GM13977 (cell line): ENCODE measurements around the gene BCL11B.

Experiments
- DNase-seq: peaks from one replicate; pipeline ENCODE4 v3.0.0; 2012; ENCODE audit warnings: low spot score
- in situ Hi-C: fragments of 300-500 bp; cut with MboI; formaldehyde crosslinking; loops from one replicate; pipeline ENCODE4 v1.12.0; 2022; ENCODE audit warnings: low sequenced_read_pairs, low pct_unique_long_range_greater_than_20kb, mixed read lengths, inconsistent platforms; ENCODE audit not compliant: unreplicated experiment
- TF ChIP-seq, protein P1 (sequence below): IDR thresholded peaks from 2 replicates; pipeline ENCODE4 v1.5.1; 2012; ENCODE audit warnings: mild to moderate bottlenecking, control low read depth; ENCODE audit not compliant: insufficient read depth; ENCODE audit errors: extremely low read depth, missing control alignments

Gene BCL11B

DNA sequence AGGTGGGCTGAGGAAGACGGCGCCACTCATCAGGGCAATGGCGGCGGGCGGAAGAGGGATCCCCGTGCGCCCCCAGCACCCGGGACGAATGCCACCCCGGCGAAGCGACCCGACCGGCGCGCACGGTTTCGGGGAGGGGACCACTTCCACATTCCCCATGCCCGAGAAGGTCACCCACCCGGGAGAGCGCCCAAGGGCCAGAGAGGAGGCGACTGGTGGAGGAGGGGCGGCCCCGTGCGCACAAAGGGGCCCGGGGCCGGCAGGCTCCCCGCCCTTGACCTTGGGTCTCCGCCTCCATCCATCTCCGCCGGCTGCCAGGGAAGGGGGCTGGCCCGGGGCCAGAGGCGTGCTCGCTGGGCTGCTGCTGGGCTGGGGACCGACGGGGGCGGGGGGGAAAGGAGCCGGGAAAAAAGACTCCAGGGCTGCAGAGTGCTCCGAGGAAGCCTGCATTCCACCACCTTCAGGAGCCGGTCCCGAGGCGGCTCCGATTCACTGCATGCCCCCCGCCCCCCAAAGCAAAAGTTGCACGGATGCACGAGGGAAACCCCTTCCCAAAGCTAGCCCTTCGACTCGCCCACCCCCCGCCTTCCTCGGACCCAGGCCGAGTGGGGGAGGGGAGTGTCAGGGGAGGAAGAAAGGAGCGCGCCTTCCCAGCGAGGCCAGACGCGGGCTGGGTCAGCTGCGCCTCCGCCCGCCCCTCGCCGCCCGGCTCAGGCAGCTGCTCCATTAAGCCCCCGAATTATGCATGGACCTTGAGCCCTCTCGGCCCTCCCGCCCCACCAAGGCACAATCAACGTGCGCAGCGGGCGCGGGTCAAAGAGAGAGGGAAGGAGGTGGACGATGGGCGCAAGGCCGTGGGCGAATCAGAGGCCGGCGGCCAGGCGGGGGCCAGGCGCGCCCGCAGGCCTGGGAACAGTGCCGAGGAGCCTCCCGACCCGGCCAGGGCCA is 26.2 kb downstream of the BCL11B start:
- in situ Hi-C loops = no loop called here

DNA sequence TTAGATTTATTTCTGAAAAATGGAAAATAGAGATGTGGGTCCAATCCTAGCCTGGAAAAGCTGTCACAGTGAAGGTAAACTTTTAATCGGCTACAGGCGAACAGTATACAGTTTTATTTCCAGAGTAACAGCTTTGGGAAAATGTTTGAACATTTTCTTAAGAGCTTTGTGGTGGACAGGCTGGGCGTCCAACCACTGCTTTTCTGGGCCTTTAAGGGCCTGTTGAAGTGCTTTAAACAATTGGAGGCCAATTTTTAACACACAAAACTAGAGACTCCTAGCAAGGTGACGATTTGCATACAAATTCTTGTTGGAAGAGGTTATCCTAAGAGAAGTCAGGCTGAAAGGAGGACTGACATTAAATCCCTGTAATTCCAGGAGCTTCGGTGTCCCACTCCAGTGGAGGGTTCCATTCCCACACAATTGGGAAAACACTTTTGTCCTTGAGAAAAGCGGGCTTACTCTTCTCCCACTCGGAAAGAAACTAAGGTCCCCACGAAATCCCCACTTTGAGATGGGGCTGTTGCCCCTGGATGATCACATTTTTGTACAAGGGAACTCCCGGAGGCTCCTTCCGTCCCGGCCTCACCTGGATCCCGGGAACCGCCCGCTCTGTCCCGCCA is 26.9 kb downstream of the BCL11B start:
- TF ChIP-seq, protein P1, sequence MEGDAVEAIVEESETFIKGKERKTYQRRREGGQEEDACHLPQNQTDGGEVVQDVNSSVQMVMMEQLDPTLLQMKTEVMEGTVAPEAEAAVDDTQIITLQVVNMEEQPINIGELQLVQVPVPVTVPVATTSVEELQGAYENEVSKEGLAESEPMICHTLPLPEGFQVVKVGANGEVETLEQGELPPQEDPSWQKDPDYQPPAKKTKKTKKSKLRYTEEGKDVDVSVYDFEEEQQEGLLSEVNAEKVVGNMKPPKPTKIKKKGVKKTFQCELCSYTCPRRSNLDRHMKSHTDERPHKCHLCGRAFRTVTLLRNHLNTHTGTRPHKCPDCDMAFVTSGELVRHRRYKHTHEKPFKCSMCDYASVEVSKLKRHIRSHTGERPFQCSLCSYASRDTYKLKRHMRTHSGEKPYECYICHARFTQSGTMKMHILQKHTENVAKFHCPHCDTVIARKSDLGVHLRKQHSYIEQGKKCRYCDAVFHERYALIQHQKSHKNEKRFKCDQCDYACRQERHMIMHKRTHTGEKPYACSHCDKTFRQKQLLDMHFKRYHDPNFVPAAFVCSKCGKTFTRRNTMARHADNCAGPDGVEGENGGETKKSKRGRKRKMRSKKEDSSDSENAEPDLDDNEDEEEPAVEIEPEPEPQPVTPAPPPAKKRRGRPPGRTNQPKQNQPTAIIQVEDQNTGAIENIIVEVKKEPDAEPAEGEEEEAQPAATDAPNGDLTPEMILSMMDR = no peak
- DNase-seq = no peak
- in situ Hi-C loops = no loop called here

More for the DNA sequence above, 26.2 kb downstream of the BCL11B start:
- no peak for DNase-seq
- TF ChIP-seq, protein P1 = no peak

DNA sequence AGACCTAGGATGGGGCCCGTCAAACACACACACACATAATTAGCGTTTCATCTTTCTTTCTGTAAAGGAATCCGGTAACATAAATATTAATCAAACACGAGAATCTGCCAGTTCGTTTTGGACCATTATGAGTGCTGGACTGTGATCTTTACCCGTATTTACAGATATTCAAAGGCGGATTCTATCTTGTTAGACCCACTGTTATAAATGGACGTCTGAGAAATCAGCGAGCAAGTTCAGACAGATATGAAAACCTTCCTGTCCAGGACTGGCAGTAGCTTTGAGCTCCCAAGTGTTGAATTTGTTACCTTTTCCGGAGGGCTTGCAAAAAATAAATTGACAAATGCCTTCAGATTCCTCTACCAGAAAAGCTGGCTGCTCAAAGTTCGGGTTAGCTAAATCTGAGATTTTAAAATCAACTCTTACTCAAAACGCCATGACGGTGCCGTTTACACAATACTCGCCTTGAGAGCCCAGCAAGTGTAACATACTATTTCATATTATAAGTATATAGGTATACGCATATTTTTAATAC is 27.6 kb downstream of the BCL11B start:
- in situ Hi-C loops = no loop called here
- no peak for DNase-seq
- TF ChIP-seq, protein P1 = no peak

DNA sequence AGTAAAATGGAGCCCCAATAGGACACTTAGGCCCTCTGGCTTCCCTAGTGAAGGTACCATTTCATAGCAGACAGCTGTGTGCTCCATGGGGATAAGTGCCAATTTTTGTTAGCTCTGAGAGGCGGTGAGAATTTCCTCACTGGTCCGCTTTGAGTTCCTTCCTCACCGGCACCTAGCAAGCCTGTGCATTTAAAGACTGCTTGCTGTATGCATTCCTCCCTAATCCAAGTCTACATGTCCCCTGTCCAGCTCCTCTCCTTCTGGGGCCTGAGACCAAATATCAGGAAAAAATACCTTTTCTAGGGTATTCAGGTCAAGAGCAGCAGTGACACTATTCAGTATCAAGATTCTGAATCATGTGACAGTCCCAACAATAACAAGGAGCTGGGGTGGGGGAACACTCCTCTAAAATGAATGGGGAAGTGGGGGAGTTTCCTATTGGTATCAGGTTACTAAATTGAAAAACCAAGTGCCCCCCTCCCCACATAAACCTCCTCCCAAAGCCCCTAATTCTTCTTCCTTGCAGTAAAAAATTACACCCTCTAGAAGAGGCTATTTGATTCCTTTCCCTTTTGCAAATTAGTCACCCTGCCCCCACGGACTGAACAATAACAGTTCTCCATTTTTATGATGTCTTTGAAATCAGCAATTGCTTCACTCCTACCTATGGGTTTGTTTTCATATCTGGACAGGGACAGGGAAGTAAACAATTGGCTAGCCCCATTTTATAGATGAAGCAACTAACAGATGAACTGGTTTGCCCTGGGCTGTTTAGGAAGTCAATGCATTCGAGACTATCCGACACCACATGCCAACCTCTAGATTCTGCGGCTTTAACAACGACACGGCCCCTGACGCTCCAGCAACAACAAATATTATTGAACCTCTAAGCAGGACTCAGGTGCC is 28.9 kb downstream of the BCL11B start:
- DNase-seq = no peak
- in situ Hi-C loops = no loop called here
- TF ChIP-seq, protein P1 = no peak

DNA sequence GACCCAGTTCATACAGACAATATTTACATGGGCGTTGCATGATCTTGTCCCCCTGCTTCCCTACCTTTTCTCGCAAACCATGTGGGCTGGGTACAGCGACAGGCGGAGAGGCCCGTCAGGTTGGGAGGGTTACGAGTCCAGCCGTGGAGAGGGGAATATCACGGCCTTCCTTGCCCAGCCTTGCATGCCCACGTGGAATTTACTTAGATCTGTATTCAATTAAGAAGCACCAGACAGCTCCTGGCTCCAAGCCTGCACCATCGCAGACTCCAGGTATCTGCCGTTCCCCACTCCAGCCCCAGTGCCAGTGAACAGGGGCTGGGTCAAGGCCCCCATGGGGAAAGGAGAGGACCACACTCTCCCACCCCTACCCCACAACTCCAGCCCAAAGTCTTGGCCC is 29.8 kb downstream of the BCL11B start:
- in situ Hi-C loops = no loop called here

More for the DNA sequence above, 29.8 kb downstream of the BCL11B start:
- DNase-seq = no peak
- TF ChIP-seq, protein P1 = no peak
